ENCODE results near the gene ADARB2. TPM values are rescaled to one million over a fixed set of nuclear protein-coding genes. Genes with fewer than 3 reads are reported as not detected.
"Not testable (repeated sequence)": the region's sequence is repeated elsewhere in the genome, so short reads cannot be mapped to it uniquely, and the experiment has no call there.

ADARB2 gene
- total and polyA plus RNA-seq, 4 donors, result 0.55 to 0.70 (median 0.59) TPM; not detected in 1

DNA sequence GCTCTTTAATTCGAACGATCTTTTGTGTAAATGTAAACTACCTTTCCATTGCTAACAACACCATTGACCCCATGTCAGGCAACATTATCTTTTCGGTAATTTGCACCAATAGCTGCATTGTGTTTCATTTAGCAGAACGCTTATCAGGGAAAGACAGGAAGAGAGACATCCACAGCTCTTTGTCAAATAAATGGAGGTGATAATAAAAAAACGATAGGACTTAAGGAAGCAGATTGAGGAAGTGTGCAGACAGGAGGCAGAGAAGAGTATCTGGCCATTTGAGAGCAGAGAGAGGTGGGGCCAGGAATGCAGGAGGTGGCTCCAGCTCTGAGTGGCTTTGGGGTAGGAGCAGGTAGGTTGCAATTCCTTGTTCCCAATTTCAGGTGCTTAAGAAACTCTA is 37.5 kb upstream of the ADARB2 start:
- no peaks in the 10 kb centered on the region for H3K4me1 ChIP-seq (ENCODE audit: control insufficient read depth in 4 of 4, insufficient read depth in 4 of 4, low read length in 3 of 4)
- no peak overlapping the region for H3K9ac ChIP-seq (ENCODE audit: low read depth in 1 of 2, low read length in 2 of 2)
- H3K36me3 ChIP-seq (ENCODE audit: control insufficient read depth in 4 of 4, insufficient read depth in 3 of 4, low read depth in 1 of 4, low read length in 3 of 4), result no peaks in the 10 kb centered on the region
- peaks cover 0 to 2% (median 0%) of the 10 kb centered on the region in 4 donors for H3K9me3 ChIP-seq (ENCODE audit: control insufficient read depth in 4 of 4, low read length in 3 of 4)
- H3K27ac ChIP-seq (ENCODE audit: low read depth in 1 of 2, low read length in 2 of 2), result no peak overlapping the region
- no peak for DNase-seq (ENCODE audit: low spot score)
- no peak overlapping the region for H3K4me3 ChIP-seq (ENCODE audit: low read depth in 1 of 3, low read length in 3 of 3)
- no peak for TF ChIP-seq HNF4A (conservative IDR thresholded peaks at IDR 0.05)
- no peak for TF ChIP-seq HNF4G (IDR thresholded peaks at IDR 0.05)
- no peak for TF ChIP-seq FOXA2 (IDR thresholded peaks at IDR 0.05)
- TF ChIP-seq SP1 (IDR thresholded peaks at IDR 0.05), result no peak
- no peak for TF ChIP-seq GABPA (IDR thresholded peaks at IDR 0.05 in 1 of 2, conservative IDR thresholded peaks at IDR 0.05 in 1 of 2)
- TF ChIP-seq YY1 (IDR thresholded peaks at IDR 0.05), result no peak
- no peak for TF ChIP-seq RXRA (IDR thresholded peaks at IDR 0.05)
- TF ChIP-seq EGR1 (IDR thresholded peaks at IDR 0.05; ENCODE audit: low read depth in 2 of 2), result no peak
- TF ChIP-seq, protein P1, sequence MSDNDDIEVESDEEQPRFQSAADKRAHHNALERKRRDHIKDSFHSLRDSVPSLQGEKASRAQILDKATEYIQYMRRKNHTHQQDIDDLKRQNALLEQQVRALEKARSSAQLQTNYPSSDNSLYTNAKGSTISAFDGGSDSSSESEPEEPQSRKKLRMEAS (IDR thresholded peaks at IDR 0.05), result no peak
- TF ChIP-seq, protein P2, sequence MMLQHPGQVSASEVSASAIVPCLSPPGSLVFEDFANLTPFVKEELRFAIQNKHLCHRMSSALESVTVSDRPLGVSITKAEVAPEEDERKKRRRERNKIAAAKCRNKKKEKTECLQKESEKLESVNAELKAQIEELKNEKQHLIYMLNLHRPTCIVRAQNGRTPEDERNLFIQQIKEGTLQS (IDR thresholded peaks at IDR 0.05), result no peak
- TF ChIP-seq FOXA1 (IDR thresholded peaks at IDR 0.05), result no peak
- 31% methylated on average over 5 of the region's 5 CpGs for WGBS
- H3K27me3 ChIP-seq (ENCODE audit: control insufficient read depth in 4 of 4, insufficient read depth in 4 of 4, low read length in 3 of 4), result no peaks in the 10 kb centered on the region

DNA sequence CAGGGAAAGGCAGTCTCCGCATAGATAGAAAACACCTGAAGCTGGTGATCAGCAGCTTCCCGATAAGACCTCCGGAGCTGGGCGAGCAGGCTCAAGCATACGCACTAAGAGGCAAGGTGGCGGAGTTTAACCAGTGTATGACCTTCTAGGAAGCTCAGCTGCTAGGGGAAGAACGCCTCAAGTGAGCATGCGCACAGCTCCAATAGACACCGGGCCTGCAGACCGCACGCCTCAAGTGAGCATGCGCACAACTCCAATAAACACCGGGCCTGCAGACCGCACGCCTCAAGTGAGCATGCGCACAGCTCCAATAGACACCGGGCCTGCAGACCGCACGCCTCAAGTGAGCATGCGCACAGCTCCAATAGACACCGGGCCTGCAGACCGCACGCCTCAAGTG is 35.9 kb upstream of the ADARB2 start:
- H3K36me3 ChIP-seq (ENCODE audit: control insufficient read depth in 4 of 4, insufficient read depth in 3 of 4, low read depth in 1 of 4, low read length in 3 of 4); H3K4me3 ChIP-seq (ENCODE audit: low read depth in 1 of 3, low read length in 3 of 3); H3K27me3 ChIP-seq (ENCODE audit: control insufficient read depth in 4 of 4, insufficient read depth in 4 of 4, low read length in 3 of 4); H3K27ac ChIP-seq (ENCODE audit: low read depth in 1 of 2, low read length in 2 of 2); H3K9me3 ChIP-seq (ENCODE audit: control insufficient read depth in 4 of 4, low read length in 3 of 4); H3K9ac ChIP-seq (ENCODE audit: low read depth in 1 of 2, low read length in 2 of 2); H3K4me1 ChIP-seq (ENCODE audit: control insufficient read depth in 4 of 4, insufficient read depth in 4 of 4, low read length in 3 of 4); DNase-seq (ENCODE audit: low spot score): not testable (repeated sequence)
- 85% methylated on average over 21 of the region's 23 CpGs for WGBS

DNA sequence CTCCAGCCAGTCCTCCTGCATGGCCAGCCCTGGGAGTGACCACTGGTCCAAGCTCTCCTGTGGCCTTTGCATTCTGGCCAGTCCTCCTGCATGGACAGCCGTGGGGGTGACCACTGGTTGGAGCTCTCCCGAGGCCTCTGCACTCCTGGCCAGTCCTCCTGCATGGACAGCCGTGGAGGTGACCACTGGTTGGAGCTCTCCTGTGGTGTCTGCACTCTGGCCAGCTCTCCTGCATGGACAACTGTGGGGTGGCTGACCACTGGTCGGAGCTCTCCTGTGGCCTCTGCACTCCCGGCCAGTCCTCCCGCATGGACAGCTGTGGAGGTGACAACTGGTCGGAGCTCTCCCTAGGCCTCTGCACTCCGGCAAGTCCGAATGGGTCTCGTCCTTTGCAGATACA is 28.7 kb upstream of the ADARB2 start:
- Histone ChIP-seq H3K36me3 (ENCODE audit: control insufficient read depth in 4 of 4, insufficient read depth in 3 of 4, low read depth in 1 of 4, low read length in 3 of 4) (no peaks in the 10 kb centered on the region), H3K9me3 (ENCODE audit: control insufficient read depth in 4 of 4, low read length in 3 of 4) (peaks cover 0 to under 1% (median 0%) of the 10 kb centered on the region in 4 donors), H3K4me1 (ENCODE audit: control insufficient read depth in 4 of 4, insufficient read depth in 4 of 4, low read length in 3 of 4) (no peaks in the 10 kb centered on the region), H3K27me3 (ENCODE audit: control insufficient read depth in 4 of 4, insufficient read depth in 4 of 4, low read length in 3 of 4) (no peaks in the 10 kb centered on the region), H3K9ac (ENCODE audit: low read depth in 1 of 2, low read length in 2 of 2) (no peak overlapping the region), H3K27ac (ENCODE audit: low read depth in 1 of 2, low read length in 2 of 2) (no peak overlapping the region), H3K4me3 (ENCODE audit: low read depth in 1 of 3, low read length in 3 of 3) (no peak overlapping the region)
- TF ChIP-seq RXRA (IDR thresholded peaks at IDR 0.05), result no peak
- TF ChIP-seq FOXA1 (IDR thresholded peaks at IDR 0.05), result no peak
- TF ChIP-seq GABPA (IDR thresholded peaks at IDR 0.05 in 1 of 2, conservative IDR thresholded peaks at IDR 0.05 in 1 of 2), result no peak
- TF ChIP-seq TAF1 (conservative IDR thresholded peaks at IDR 0.05), result no peak
- no peak for TF ChIP-seq EGR1 (IDR thresholded peaks at IDR 0.05; ENCODE audit: low read depth in 2 of 2)
- TF ChIP-seq, protein P2 (IDR thresholded peaks at IDR 0.05), result no peak
- no peak for TF ChIP-seq HNF4G (IDR thresholded peaks at IDR 0.05)
- no peak for TF ChIP-seq JUND (IDR thresholded peaks at IDR 0.05)
- no peak for TF ChIP-seq NR2F2 (IDR thresholded peaks at IDR 0.05)
- TF ChIP-seq RAD21 (IDR thresholded peaks at IDR 0.05), result no peak
- TF ChIP-seq FOXA2 (IDR thresholded peaks at IDR 0.05), result no peak
- TF ChIP-seq, protein P1 (IDR thresholded peaks at IDR 0.05), result no peak
- WGBS, result 86% methylated on average over 10 of the region's 10 CpGs
- no peak for DNase-seq (ENCODE audit: low spot score)
